T-helper 22 cell (primary cell): Measurements from ENCODE around the gene DRGX.

Experiments used
- DNase-seq: peaks from one replicate; pipeline ENCODE4 v3.0.0-alpha.2; 2020; ENCODE audit warnings: low read depth

DRGX gene

GRCh38 chr10:49407552-49408137, 11.8 kb upstream of the DRGX start:
- peak; percentile 21 for DNase-seq

DNA sequence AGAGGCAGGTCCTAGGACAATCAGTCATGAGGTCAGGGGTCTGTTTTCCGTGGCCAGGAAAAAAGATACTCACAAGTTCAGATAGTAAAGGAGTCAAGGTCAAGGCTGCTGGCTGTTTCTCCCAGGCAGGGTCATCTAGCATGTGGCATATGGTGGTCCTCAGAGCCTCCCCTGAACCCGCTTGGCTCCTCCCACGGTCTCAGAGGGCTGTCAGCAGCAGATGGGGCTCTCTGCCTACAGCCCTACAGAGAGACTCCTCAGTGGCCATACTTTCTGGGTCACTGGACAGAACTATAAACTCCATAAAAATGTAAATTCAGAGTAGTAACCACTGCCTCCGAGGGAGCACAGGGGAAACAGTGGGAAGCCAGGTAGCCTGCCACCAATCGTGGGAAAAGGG, 11.3 kb upstream of the DRGX start:
- no peak for DNase-seq

GRCh38 chr10:49404321-49404878, 8.5 kb upstream of the DRGX start:
- no peak for DNase-seq

DNA sequence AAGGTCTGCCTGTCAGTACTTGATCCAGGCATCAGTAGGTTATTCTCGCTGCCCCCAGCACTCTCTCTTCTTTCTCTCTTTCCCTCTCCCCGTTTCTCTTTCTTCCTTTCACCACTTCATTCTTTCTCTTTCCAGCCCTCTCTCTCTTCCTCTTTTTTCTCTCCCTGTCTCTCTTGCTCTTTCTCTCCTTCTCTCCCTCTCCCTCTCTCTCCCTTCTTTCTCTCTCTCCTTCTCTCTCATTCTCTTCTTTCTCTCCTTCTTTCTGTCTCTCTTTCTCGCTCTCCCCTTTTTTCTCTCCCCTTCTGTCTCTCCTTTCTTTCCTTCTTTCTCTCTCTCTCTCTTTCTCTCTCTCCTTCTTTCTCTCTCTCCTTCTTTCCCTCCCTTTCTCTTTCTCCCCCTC, 7.5 kb upstream of the DRGX start:
- DNase-seq: no peak

- no peak for DNase-seq
Observed at GRCh38 chr10:49400365-49400764, 4.5 kb upstream of the DRGX start.

GRCh38 chr10:49398986-49399385, 3.1 kb upstream of the DRGX start:
- DNase-seq: no peak

DNA sequence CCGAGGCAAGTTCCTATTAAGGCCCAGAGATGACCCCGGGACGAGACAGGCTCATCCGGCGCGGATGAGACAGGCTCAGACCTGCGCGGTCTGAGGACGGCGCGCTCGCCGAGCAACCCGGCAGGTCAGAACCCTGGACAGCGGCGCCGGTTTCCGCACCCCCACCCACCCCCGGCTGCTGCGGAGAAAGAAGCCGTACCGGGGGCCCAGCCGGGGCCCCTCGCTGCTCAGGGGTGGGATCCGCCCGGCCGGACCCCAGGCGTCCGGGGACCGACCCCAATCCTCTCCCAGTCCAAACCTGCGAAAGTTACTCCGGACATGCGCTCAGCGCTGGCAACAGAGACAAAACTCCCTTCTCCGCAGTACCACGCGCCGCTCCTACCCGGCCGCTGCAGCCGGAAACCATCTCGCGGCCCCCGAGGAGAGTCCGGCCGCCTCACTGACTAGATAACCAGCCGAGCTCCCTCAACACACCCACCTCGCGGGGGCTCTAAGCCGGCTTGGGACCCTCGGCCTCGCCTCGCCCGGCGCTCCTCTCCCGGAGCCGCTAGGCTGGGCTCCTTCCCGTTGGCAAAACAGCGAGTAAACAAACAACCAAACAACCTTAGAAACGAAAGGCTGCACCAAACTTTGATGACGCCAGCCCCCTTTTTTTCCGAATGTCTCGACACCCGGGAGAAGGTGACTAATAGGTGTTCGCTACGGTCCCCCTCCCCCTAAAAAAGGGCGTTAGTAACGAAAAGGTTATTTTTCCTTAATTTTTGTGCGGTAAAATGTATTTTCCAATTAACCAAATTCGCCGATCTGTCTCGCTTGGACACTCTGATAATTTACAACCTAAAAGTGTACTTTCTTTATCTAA, 2.3 kb upstream of the DRGX start:
- no peak for DNase-seq

DNA sequence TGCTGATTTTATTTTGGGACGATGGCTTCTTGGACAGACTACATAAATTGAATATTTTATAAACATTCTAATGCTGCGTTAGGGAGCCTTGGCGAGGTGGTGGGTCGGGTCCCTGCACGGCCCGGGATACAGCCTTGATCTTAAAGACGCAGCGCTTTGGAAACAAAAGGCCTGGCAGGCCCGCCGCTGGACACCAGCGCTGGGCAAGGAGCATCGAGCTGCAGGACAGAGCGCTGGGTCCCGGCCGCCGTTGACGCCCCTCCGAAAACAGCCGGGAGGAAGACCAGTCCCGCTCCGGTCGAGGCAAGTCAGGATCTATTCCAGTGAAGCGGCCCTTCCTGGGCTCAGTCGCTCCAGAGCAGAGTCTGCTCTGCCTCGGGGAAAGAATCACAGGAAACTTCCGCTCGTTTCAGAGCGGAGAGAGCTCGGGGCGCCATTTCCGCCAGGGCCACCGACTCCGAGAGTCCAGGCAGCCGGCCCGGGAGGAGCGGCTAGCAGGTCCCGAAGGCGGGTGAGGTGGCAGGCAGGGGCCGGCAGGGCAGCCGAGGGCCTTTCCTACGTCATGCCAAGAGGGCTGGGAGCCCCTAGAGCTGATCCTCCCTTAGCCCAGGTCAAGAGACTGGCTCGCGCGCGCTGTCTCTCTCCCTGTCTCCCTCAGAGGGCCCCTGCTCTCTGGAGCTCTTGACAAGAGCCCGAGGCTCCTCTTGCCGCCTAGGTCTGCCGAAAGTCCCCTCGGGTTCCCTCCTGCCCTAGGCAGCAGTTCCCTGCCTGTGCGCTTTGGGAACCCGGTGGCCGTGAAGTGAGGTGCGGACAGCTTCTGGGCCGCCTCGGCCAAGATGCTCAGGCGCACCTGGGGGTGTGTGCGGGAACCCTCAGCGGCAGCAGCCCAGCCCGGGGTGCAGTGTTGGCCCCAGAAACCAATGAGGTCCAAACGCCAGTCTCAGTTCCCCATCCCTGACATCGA, 1.4 kb upstream of the DRGX start:
- DNase-seq: no peak

DNA sequence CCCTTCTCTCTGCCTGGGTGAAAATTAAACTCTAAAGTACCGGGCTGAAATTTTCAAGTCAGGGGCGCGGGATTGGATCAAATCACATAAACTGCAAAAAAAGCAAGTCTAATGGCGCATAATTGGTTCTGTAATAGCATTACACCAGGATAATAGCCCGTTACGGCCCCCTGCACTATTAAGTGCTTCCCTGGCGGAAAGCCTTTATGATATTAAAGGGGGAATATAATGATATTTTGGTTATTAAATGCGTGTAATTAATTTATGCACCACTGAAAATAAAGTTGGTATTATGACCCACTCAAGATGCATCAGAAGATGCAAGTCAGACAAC, 744 bp upstream of the DRGX start:
- no peak for DNase-seq

DNA sequence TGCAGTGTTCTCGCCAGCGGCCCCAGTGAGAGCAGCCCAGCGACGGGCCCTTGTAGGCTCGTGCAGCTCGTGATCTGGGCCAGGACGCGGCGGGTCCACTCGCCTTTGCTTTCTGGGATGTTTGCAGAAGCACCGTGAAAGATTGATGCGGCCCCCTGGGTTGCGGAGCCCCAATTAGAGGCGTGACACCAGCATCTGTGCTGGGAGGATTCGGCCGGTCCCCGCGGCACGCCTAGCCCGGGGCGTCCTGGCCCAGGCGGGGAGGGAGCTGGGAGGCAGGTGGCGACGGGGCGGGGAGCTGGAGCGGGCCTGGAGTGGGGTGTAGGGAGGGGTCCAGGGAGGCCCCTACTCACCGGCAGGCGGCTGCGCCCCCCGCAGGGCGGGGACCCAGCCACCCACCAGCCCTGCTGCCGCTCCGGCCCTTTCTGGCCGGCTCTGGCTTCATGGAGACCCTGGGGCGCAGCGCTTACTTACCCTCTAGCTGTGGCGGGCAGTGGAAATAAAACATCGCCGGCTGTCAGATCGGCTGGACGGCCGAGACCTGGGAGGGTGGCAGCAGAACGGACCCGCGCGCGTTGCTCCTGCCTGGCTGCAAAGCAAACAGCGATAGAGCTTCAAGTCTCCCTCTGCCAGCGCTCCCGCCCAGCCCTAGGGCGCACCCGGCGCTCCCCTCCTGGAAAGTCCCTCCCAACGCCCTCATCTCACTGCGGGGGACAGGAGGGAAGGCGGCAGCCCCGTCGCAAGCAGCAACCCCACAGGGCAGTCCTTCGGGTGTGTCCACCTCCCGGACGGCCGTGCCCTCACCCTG, 752 bp downstream of the DRGX start:
- DNase-seq: no peak

GRCh38 chr10:49393757-49394156, 2.1 kb downstream of the DRGX start:
- DNase-seq: no peak

DNA sequence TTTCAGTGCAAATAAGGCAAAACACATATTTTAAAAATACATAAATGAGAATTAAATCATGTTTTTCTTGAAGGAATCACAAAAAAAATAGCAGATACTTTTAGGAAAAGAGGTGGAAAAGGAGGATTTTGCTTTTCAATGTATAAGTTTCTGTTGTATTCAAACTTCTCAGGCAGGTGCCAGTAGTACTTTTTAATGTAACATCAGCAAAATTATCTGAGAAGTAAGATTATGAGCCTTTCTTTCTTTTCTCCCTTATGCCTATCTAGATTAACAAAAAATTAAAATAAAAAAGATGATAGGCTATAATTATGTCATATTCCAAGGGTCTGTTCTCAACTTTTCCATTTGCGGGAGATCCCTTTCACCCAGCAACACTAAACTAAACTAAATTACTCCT, 2.6 kb downstream of the DRGX start:
- DNase-seq: no peak

- DNase-seq: no peak
Observed at GRCh38 chr10:49389361-49389933, 6.4 kb downstream of the DRGX start.

DNA sequence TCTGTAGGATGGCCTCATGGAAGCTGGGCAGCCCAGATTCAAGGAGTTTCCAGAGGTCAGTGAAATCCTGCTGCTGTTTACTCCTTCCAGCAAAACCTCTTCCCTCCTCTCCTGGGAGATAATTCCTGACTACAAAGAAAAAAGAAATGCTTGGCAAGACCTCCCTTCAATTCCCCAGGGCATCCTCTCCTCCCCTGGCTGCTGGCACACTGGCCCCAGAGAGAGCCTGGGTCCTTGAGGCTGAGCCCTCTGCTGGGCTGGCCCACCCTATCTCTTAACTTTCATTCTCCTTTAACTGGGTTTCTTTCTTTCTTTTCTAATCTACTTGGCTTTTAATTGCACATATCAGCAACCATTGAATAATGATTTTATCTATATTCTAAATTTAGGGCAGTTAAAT, 7.7 kb downstream of the DRGX start:
- DNase-seq: no peak

GRCh38 chr10:49387071-49387470, 8.8 kb downstream of the DRGX start:
- no peak for DNase-seq

GRCh38 chr10:49385939-49386922, 9.7 kb downstream of the DRGX start:
- no peak for DNase-seq

DNA sequence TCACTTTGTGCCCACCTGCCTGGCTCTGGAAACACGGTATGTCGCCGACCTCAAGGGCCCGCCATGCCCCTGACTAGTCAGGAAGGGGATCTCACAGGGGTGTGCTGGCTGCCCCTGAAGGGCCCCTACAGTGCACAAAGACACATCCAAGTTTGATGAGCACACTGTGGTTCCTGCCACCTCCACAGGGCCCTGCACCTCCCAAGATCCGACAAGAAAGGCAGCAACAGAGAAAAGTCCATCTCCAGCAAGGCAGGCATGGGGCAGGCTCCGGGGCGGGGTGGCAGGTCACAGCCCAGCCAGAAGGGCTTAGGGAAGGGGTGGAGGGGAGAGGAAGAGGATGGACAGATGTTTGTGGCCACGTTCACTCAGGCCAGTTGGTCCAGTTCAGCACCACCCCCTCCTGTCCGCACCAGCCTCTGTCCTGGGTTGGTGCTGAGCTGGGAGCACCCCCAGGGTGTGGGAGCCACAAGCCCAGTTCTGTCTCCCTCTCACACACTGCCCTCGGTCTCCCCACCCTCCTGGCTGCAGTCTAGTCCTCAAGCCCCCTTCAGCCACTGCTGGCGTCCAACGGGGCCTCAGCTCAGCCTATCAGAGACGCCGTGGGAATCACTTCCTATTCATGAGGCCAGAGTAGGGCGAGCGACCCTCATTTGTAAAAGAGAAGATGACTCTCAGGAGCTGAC, 11.5 kb downstream of the DRGX start:
- DNase-seq: no peak

DNA sequence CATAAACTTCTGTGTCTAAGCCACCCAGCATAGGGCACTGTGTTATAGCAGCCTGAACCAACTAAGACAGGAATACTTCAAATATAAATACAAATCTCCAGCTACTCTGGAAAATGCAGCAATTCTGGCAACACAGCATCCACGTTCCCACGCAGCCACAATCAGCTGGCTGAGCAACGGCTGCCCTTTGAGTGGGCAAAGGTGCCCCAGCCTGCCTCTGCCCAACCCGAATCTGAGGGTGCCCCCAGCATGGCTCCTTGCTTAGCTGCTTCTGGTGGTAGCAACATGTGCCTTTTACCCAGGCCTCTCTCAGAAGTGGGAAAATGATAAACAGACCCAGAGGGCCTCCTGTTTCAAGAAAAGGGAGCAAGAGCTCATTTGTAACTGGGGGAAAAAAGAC, 12.0 kb downstream of the DRGX start:
- DNase-seq: no peak

DNA sequence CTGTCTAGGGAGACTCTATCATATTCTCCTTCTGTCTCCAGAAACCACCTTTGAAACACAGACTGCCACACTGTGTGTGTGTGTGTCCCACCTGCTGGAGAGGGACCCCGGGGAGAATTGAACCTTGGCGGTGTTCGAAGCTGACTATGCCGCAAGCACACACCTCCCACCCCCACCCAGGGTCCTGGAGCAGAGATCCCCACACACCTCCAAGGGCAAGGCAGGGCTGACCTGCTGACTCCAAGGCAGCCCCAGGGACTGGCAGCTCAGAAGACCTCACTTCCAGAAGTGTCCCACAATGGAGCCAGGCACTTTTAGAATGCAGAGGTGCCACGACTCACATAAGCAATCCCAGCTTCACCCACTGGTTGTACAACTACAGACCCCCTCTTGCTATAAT, 13.1 kb downstream of the DRGX start:
- no peak for DNase-seq
